Brain pericyte (primary cell): ENCODE results near the gene TMEM14A.
A peak's percentile ranks its signal among the peaks of the same experiment; 100 is the strongest.
"Not testable (repeated sequence)": the region's sequence is repeated elsewhere in the genome, so short reads cannot be mapped to it uniquely, and the experiment has no call there.

Experiments
- DNase-seq: peaks from one replicate; pipeline ENCODE4 v3.0.0-alpha.2; 2012; ENCODE audit warnings: low read depth, low spot score

TMEM14A gene

GRCh38 chr6:52657870-52658269, 13.0 kb upstream of the TMEM14A start:
- no peak for DNase-seq

GRCh38 chr6:52661551-52661950, 9.4 kb upstream of the TMEM14A start:
- DNase-seq, result no peak

DNA sequence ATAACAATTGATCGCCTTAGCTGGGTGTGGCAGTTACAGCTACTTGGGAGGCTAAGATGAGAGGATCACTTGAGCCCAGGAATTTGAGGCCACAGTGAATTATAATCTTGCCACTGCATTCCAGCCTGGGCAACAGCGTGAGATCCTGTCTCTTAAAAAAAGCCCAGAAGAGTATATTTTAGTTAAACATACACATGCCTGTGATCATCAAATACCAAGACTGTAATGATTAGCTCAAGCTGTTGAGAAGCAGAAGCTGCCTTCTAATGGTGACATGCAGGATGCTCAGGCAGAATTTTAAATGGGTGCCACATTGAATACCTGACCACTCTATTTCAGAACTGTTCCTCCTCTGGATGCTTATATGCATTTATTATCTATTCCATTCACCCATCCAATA, 8.9 kb upstream of the TMEM14A start:
- DNase-seq, result no peak

DNA sequence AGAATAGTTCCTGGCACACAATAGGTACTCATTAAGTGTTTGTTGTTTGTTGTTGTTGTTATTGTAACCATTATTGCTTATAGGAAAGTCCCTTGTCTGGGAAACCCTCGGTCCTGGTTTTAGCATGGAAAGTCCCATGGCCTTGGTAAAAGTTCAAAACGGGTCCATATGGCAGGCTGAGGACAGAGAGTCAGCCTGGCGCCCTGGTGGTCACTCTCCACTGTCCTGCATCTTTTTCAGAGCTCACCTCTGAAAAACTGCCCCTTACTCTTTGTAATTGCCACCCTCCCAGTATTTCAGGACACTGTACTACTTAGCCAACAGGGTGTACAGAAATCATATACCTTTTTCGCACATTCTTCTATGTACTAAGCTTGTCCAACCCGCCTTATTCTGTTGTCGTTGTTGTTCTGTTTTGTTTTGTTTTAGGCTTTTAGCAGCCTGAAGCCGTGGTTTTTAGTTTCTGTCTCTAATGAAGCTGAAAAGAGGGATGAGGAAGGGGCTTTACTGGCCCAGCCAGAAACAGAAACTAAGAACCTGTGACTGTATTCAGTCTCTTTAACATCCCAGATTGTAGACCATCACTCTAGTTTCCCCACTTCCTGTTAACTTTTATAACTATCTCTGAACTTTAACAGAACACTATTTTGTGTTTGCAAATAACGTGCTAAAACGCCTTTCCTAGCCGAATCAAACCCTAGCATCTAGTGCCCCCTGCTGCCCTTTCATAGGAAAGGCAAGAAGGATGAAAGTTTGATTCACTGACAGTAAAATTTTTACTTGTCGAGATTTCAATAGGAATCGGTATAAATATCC, 7.6 kb upstream of the TMEM14A start:
- DNase-seq, result peak; percentile 41

DNA sequence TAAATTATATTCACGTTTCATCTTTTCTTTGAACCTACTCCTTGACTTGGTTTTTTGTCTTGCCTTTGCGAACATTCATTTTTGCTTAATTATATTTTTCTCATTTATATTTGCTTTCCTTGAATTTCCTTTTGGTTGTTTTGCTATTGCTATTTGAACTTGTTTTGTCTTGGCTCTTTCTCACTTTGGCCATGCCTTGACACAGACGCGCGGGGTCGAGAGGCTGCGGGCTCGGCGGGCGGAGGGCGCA, 7.1 kb upstream of the TMEM14A start:
- no peak for DNase-seq

- peak; percentile 80 for DNase-seq
Measured at GRCh38 chr6:52664186-52664990, 6.5 kb upstream of the TMEM14A start.

- DNase-seq, result no peak
Measured at GRCh38 chr6:52664991-52665686, 5.8 kb upstream of the TMEM14A start.

GRCh38 chr6:52666071-52666470, 4.8 kb upstream of the TMEM14A start:
- DNase-seq, result no peak

DNA sequence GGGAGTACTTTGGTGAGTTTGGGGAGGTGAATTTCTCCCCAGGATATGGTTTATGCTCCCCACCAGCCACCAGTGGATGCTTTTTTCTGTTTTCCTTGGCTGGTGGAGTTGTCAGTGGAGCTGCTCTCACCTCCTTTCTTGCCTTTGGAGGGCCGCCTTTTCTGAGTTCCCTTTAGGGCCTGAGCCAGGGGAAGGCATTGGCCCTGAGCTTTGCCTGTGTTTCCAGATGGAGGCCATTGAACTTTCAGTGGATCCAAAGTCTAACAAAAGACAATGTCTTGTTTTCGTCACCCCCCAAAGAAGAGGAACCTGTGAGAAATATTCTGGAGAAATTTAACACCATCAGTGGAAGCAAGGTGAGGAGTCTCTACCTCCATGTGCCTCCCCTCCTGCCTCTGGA, 4.4 kb upstream of the TMEM14A start:
- DNase-seq, result no peak

GRCh38 chr6:52667572-52667971, 3.3 kb upstream of the TMEM14A start:
- DNase-seq, result no peak

DNA sequence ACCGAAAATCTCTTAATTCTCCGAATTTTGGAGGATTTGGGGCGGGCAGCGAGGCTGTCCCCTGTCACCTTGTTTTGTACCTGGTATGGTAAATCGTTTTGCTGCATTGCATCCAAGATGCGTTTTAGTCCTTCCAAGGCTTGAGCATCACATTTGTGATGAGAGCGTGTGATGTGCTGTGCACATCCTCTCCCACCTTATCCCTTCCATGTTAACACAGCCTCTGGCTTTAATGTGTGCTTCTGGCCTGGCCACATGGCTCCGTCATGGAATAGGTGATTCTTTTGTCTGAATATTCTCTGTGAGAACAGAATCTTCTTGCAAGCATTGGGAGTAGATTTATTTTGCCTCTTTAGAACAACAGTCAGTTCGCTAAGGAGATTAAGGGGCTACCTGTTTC, 763 bp downstream of the TMEM14A start:
- no peak for DNase-seq

GRCh38 chr6:52672412-52673025, 1.6 kb downstream of the TMEM14A start:
- DNase-seq, result no peak

- DNase-seq, result no peak
Measured at GRCh38 chr6:52674666-52675065, 3.8 kb downstream of the TMEM14A start.

DNA sequence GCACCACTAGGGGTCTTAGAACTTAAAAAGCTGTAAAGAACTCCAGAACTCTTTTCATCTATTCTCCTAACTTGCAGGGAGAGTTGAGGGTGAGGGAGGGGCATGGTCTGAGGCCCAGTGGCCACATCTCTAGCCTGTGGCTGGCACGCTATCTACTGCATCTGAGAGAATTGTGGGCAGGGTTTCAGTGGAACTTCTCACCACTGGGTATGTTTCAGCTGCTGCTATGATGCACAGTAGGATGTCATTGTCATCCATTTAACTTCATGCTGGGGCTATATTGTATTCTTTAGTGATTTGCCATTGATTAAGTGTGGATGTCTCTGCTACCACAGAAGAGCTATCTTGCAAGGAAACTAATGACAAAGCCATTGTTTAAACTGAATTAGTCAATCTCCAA, 4.5 kb downstream of the TMEM14A start:
- DNase-seq, result no peak

DNA sequence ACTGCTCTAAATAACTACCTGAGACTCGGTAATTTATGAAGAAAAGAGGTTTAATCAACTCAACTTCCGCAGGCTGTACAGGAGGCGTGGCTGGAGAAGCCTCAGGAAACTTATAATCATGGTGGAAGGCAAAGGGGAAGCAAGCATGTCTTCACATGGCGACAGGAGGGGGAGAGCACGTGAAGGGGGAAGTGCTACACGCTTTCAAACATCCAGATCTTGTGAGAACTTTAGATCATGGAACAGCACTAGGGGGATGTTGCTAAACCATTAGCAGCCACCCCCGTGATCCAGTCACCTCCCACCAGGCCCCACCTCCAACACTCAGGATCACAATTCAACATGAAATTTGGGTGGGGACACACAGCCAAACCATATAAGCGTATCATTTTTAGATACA, 5.7 kb downstream of the TMEM14A start:
- not testable (repeated sequence) for DNase-seq

DNA sequence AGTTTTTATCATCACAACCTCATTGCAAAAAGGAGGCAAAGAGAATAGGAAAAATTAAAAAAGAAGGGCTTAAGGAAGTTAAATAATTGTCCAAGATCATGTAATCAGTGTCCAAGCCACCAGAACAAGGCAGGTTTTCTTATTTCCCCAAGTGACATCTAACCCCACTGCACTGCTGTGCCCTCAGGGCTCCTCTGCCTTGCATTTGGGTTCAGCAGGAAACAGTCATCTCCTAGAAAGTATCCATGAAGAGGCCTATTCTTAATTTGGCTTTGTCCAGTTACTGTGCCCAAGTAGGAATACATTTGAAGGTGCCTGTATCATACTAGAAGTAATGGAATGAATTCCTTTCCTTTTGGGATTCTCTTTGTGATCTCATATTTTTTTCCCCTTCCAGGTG, 10.5 kb downstream of the TMEM14A start:
- DNase-seq, result no peak

GRCh38 chr6:52686878-52687699, 16.2 kb downstream of the TMEM14A start:
- DNase-seq, result no peak

DNA sequence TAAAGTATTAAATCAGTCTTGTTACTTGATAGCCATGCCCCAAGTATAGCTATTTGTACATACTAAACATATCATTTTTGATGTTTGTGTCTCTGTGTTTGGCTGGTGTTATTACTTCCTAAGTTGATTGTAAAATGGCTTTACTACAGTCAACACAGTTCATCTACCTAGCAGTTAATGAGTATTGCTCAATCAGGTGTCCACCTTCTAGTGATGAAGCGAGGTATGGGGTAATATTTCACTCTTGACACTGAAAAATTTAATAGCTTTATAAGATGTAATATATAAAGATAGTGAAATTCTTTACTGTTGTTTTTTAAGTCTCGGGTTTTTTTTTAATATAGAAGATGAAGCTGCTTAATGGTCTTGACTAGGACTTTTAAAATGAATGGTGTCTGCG, 18.9 kb downstream of the TMEM14A start:
- DNase-seq, result no peak

DNA sequence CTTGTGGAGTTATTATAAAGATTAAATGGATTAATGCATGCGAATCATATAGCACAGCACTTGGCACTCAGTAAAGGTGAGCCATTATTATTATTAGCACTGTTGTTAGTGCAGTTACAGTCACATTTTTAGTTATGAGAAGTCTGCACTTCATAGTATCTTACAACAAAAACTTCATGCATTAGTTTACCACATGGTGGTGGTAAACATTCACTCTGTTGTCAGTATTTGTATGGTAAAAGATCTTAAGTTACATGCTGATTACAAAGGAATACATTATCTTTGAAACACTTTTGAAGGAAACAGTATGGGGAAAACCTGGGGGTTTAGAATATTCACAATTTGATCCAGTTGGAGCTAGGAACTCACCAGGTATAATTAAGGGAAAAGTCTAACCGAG, 20.8 kb downstream of the TMEM14A start:
- no peak for DNase-seq

DNA sequence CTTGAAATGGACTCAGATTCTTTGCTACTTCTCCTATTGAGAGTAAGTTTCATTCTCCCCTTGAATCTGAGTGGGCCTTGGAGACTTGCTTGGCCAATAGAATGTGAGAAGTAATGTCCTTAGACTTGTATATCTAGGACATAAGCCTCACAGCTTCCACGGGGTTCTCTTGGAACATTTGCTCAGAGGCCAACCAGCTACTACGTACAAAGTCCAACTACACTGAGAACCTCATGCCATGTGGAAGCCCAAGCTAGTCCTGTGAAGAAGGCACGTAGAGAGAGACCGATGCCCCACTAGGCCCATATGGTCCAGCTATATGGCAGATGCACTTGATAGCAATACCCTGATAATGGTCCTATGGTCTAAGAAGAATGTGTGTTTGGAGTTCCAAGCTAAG, 22.9 kb downstream of the TMEM14A start:
- DNase-seq, result no peak

DNA sequence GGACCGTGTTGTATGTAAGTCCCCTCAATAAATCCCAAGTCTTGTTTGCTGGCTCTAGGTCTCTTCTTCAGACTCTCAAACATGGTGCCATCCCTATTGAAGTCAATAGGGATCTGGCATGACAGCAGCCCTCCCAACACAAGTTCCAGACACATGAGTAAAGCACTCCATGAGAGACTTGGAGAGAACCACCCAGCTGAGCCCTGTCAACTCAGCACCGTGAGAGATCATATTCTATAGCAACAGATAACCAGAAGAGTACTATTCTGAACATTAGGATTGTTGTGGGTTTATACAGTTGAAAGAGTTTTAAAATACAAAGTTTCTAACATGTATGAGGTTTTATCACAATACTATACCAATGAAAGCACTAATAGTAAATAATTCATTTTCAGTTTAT, 23.5 kb downstream of the TMEM14A start:
- no peak for DNase-seq
